Ammon's horn (tissue), 1 donor: ENCODE measurements around the gene OR2F2.

Experiments
- DNase-seq: peaks from one replicate; pipeline ENCODE4 v3.0.0-alpha.2; 2016; ENCODE audit warnings: low spot score

The OR2F2 gene, protein sequence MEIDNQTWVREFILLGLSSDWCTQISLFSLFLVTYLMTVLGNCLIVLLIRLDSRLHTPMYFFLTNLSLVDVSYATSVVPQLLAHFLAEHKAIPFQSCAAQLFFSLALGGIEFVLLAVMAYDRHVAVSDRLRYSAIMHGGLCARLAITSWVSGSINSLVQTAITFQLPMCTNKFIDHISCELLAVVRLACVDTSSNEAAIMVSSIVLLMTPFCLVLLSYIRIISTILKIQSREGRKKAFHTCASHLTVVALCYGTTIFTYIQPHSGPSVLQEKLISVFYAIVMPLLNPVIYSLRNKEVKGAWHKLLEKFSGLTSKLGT

DNA sequence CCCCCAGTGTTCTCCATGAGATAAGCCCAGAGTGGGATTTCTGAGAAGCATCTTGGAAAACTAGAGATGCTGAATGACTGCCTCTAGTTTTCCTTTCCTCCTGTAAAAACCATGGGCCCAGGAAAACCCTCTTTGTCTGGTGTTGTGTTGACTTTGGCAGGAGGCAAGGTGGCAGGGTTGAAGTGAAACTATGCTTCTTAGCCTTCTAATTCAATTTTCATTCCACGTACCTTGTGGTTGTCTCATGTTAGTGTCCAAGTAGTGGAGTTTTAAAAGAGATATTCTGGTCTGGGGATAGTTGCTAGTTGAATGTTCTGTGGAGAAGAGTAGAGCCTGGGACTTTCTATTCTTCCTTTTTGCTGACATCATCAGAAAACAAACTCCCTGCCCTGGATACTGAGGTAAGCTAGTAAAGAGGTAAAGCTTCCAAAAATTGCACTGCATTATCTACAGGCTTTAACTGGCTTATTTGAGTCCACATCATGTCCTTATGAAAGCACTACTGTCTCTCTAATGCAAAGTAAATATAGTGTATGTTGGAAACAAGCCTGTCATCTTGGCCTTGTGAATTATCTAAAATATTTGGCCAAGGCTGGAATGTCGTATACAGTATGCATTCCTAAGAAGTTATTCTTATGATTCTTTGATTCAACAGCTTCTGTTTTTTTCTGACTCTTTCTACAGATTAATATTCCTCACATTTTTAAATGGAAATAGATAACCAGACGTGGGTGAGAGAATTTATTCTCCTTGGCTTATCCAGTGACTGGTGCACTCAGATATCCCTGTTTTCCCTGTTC is at the start of gene OR2F2:
TSS of gene OR2F2 (plus strand) at position 708 of the 800 bp plus-strand sequence. CDS start at position 708, 0 bp downstream.
- DNase-seq, result no peak

DNA sequence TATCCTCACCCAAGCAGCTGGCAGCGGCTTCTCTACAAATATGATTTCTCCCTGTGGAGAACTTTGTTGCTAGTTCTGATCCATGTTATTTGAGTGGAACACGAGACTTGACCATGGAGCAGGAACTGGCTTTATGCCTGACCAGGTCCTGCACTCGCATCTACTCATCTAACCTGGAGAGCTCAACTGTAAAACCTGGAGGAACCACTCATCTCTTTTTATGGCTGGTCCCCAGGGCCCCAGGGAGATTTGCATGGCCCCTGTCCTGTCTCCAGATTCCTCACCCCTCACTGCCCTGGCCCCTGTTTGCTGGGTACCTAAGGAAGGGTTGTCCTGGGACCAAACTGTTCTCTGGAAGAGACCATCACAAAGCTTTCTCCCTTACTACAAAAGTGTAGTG is 49.1 kb upstream of the OR2F2 start:
- DNase-seq, result no peak

DNA sequence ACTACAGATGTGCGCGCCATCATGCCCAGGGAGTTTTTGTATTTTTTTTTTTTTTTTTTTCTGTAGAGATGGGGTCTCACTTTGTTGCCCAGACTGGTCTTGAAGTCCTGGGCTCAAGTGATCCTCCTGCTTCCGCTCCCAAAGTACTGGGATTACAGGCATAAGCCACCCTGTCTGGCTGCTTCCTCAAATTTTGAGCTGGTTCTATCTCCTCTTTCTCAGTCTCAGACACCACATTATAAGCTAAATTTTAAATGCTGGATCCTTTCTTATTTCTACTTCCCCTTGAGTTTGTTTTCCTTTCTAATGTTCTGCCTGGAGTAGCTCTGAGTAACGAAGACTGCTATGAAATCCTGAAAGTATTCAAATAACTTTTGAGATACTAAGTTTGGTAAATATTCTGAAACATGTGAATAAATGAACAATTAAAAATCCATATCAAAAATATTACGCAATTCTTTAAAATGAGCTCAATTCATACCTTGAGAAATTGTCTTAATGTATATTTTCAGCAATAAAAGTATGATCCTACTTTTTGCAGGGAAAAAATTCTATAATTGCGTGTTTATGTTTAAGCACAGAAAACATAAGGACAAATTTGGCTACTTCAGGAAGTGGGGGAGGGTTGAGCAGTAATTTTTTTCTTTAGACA is 48.1 kb upstream of the OR2F2 start:
- no peak for DNase-seq

DNA sequence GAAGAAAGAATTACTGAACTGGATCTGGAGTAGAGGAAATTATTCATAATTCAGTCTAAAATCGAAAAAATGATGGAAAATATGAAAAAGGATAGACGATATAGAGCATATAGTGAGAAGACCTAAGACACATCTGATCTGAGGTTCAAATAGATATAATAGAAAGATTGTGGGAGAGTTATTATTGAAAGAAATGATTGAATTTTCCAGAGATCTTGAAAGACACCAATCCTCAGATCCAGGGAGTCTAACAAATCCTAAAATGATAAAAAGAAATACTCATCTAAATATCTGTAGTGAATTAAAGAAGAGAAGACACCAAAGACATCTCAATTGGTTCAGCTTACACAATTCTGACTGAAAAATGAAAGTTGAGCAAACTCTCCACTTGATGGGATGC is 46.0 kb upstream of the OR2F2 start:
- no peak for DNase-seq

DNA sequence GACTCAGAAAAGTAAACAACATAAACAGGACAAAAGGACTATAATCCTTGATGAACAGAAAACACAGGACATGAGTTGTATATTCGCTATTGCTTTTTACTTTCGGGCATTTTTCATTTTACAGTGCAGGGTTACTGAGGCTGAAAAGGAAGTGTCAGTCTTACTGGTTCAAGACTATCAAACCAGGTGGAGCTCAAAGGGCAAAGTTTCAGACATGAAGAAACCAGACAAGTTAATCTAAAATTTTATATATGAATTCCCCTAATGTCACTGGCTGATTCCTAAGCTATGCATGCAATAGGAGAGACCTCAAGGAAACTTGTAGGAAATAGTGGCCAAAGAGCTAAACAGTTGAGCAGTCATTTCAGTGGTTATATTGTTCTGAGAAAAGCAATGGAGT is 44.5 kb upstream of the OR2F2 start:
- DNase-seq, result no peak

DNA sequence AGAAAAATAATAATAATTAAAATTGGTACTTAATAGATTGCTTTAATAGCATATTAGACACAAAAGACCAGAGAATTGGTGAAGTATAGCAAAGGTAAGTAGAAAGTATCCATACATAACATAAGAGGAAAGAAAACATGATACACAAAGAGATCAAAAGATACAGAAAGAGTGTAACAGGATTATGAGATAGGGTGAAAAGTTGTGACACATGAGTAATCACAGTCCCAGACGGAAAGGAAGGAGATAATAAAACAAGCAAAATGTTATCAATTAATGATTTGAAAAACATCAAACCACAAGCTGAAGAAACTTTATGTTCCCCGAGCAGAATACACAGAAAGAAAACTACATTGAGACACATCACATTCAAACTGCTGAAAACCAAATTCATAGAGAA is 43.6 kb upstream of the OR2F2 start:
- DNase-seq, result no peak

DNA sequence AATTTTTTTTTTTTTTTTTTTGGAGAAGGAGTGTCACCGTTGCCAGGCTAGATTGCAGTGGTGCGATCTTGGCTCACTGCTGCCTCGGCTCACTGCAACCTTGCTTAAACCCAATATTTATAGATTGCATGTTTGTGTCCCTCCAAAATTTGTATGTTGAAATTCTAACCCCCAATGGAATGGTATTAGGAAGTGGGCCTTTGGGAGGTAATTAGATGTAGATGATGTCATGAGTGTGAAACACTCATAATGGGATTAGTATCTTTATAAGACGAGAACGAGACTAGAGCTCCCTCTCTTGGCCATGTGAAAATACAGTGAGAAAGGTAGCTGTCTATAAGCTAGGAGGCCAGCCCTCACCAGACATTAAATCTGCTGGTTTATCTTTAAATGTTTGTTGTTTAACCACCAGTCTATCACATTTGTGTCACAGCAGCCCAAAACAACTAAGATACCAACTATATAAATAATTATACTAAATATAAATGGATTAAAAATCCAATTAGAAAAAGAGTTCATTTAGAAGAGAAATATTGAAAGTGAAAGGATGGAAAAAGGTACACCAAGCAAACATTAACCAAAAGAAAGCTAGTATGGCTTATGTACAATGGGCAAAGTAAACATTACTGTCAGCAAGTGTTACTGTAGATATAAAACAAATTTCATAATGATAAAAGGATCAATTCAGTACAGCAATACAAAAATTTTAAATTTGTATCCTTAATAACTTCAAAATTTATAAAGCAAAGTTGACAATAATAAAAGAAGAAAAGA is 42.3 kb upstream of the OR2F2 start:
- DNase-seq, result no peak

DNA sequence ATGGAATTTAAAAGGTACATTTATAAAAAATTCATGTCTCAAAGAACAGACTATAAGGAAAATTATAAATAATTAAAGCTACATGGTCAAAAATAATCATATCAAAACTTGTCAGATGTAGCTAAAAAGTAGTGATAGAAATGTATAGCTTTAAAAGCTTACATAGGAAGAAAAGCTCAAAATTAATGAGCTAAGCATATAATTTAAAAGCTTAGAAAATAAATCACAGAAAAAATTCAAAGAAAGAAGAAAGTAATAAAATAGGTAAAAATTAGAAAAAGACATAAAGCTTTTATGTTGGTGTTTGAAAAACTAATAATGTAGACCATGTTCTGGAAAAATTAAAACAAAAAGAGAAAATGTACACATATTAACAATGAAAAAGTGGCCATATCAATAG is 38.4 kb upstream of the OR2F2 start:
- DNase-seq, result no peak

DNA sequence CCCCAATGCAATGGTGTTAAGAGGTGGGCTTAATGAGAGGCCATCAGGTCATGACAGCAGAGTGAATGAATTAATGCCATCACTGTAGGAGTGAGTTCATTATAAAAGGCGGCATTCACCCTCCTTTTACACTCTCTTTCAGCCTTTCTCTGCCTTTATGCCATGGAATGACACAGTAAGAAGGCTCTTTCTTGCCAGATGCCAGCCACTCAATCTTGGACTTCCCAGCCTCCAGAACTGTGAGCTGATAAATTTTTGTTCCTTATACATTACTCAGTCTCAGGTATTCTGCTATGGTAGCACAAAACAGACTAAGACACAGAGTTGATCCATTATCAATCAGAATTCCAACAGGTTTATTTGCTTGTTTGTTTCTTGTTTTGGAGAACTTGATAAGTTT is 36.2 kb upstream of the OR2F2 start:
- DNase-seq, result no peak

DNA sequence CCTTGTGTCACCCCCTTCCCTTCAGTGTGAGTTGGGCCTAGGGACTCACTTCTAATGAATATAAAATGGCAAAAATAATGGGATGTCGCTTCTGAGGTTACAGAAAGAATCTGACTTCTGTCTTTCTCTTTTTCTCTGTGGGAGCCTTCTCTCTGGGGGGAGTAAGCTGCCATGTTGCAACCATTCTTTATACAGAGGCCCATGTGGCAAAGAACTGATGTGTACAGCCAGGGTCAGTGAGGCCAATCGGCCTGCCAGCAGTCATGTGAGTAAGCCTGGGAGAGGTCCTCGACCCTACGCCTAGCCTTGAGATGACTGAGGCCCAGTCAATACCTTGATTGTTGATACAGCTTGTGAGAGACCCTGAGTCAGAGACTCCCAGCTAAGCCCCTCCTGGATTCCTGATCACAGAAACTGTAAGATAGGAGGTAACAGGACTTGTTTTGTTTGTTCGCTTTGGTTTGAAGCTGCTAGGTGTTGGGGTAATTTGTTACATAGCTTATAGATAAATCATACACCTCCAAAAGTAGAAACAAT is 34.7 kb upstream of the OR2F2 start:
- no peak for DNase-seq

DNA sequence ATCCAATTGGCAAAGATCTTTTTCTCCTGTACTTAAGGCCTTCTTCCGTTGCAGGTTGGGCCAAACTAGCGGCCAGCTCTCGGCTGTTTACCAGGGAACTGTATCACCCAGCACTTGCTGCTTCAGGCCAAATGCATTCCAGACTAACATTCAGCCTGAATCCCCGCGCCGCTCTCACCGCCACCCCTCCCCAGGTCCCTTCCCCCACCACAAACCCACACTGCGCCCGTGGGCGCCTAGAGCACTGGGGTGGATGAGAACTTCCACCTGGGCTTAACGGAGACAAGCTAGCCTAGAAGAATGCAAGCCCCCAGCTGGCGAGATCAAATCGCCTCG is 33.7 kb upstream of the OR2F2 start:
- peak; percentile 45 for DNase-seq

DNA sequence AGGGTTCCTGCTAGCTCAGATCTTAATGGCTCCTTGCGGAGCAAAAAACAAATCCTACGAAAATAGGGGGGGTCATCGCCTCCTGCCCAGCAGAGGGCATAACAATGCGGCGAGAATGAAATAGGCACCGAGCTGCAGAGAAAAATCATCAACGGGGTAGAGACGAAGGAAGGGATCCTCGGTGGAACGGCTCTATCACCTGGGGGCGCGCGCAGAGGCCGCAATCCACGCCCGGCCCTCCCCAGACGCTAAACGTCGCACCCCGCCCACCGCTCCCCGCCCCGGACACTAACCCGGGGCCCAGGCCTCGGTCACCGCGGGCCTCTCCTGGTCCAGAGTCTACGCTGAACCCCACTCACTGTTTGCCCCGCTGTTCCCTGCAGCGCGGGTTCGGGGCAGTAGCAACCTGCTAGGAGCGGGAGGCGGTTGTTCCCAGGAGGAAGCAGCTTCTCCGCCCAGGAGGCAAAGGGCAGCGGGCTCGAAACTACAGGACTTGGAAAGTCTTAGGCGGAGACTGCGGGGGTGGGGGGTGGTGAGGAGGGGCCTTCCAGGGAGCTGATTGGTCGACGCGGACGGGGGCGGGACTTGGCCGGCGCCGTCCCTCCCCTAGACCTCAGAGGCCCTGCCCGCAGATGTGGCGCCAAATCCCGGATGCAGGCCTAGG is 33.2 kb upstream of the OR2F2 start, which contains the start of gene TCAF1:
TSS of gene TCAF1 (minus strand) at position 509 of the 664 bp plus-strand sequence. CDS start 25,568 bp downstream, outside the sequence.
- peak; percentile 98 for DNase-seq

DNA sequence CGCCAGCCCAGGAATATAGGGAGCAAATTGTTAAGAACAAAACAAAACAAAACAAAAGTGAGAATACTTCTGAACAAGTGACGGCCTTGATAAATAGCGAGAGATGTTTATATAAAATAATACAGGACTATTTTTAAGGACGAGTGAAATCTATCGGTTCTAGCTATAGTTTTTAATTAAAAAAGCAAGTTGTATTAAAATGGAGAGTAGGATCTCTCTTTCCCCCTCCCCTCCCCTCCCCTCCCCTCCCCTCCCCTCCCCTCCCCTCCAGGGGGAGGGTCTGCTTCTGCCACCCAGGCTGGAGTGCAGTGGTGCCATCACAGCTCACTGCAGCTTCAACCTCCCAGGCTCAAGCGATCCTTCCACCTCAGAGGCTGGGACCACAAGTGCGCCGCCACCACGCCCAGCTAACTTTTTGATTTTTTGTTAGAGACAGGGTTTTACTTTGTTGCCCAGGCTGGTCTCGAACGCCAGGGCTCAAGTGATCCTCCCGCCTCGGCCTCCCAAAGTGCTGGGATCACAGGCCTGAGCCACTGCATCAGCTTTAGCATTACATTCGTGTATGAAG is 32.6 kb upstream of the OR2F2 start:
- DNase-seq, result no peak

DNA sequence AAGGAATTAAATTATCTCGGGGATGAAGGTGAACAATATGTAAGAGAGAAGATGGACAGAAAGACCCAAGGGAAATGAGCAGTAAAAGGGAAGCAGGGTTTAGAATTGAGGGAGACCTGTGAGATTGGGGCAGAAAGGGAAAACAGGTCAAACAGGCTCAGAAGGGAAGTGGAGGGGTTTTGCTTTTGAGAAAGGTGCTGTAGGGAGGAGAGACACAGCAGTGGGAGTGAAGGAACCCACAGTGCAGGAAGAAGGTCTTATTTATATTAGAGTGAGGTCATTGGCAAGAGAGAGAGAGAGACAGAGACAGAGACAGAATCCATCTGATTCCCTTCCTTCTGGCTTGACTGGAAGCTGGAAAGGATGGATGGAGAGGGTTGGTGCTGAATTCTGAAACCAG is 29.5 kb upstream of the OR2F2 start:
- DNase-seq, result no peak

DNA sequence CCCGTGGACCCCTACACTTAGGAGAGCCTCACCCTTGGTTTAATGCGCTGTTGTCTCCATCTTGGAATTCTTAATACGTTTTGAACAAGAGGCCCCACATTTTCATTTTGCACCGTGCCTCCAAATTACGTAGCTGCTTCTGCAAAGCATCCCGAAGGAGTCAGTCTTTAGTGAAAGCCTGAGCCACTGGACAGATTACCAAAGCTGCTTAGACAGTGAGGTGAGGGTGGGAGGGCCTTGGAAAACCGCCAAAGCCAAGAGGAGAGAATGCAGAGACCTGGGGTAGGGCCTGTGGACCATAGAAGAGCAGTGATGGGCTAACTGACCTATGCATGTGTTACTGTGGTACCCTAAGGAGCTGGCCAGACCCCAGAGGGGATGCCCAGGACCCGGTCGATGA is 28.9 kb upstream of the OR2F2 start:
- DNase-seq, result no peak

DNA sequence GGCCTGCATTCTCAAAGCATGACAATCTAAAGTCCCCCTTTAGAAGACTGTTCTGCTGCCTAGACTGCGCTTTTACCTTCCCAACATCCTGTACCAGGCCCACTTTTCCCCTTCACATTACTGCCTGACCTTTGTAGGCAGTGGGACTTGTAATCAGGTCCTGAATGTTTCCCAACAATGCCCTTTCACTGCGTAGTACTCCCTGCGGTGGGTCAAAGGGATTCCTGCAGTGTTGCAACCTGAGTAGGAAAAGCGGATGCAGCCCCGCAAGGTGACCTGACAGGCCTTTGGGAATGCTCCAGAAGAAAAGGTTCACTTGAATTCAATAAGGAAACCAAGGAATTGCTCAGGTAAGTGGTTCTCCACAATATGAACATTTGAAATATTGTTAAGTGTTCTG is 28.1 kb upstream of the OR2F2 start:
- DNase-seq, result no peak

DNA sequence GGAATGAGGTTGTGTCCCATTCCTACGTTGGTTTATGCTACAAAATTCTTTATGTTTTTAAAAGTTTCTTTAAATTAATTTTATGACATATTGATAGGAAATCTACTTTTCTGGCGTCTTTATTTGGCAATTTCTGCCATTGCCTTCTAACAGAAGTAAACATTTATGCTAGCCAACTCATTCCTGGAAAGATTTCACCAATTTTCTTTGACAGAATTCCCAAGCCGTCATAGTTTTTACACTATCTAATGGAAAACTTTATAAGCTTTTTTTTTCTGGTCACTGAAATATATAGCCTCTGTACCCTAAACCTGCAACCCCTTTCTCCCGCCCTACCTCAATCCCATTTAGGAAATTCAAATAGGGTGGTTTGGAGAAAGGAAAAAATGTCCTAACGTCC is 26.9 kb upstream of the OR2F2 start:
- no peak for DNase-seq

DNA sequence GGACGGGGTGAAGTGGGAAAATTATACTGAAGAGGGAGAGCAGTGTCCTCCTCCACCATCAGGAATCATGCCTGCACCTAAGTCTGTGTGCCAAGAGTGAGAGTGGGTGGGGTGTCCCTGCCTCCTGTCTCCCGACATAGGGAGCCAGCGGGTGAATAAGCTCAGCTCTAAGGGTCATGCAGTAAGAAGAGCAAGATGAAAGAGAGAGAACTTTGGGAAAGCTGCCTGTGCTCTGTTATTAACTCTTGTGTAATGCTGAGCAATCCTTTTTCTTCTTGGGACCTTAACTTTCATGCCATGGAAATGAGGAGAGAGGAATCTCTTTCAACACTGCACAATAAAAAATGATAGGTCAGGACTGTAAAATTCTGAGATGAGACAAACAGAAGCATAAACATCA is 25.2 kb upstream of the OR2F2 start:
- no peak for DNase-seq

DNA sequence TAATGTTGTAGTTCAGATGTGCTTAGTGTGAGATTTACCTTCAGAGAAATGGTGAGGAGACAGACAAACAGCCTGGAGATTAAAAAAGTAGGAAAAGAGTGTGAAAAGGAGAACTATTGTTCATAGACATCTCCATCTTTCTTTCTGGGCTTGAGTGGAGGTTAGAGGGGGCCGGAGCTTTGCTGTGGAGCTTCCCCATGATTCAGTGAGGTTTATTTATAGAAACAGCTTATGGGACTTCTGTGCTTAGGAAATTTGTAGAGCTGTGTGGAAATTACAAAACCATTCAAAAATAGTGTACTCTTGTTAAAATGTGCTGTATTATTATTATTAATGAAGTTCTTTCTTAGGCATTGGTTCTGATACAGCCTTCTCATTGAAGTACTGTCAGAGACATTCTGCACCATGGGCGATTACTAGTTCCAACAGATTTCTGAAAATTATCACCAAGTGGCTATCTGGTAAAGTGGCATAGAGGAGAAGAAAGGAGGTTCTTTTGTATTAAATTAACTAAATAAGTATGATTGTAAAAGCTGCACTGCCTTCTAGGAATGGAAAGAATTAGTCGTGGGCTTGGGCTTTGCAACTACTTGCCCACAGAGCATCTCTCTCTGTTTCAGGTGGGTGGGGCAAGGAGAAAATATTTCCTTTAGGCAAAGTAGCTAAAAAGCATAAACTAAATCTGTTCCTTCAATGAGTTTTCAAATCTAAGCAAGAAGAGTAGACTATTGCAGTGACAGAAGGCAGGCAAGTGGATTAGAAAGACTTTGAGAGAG is 24.4 kb upstream of the OR2F2 start:
- DNase-seq, result no peak

DNA sequence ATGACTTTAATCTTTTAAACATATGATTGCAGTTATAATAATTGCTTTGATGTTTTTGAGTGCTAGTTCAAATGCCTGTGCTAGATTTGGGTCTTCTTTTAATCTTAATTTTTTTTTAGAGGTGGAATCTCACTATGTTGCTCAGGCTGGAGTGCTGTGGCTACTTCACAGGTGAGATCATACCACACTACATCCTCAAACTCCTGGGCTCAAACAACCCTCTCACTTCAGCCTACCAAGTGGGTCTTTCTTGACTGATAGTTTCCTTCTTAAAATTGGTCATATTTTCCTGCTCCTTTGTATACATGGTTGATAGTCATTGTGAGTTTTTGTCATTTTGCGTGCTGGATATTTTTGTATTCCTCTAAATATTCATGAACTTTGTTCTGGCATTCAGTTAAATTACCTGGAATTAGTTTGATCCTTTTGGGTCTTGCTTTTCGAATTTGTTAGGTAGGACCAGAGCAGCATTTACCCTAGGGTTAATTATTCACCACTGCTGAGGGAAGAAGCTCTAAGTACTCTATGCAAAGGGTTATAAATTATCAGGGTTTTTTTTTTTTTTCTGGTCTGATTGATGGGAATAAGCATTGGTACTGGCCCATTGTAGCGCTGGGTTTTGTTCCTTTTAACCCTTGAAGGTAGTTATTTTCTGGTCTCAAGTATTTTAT is 21.0 kb upstream of the OR2F2 start:
- DNase-seq, result no peak
